Activated CD8-positive, alpha-beta T cell treated with anti-CD3 and anti-CD28 coated beads for 36 hours (primary cell): ENCODE measurements around the gene RET. TPM values are rescaled to one million over a fixed set of nuclear protein-coding genes. Genes with fewer than 3 reads are reported as not detected.
A peak's percentile ranks its signal among the peaks of the same experiment; 100 is the strongest.

Source experiments
- ATAC-seq: fragments of 200-7000 bp; cut with Tn5 transposase; one replicate; pipeline ENCODE4 v1.10.0; 2021; ENCODE audit warnings: mild to moderate bottlenecking, moderate library complexity
- CTCF ChIA-PET: fragments of 350-600 bp; sonication (Branson Sonifier 250); formaldehyde crosslinking; loops from one replicate; lab custom pipeline; 2021; ENCODE audit warnings: antibody characterized with exemption; lab: Charles Lee
- POLR2A ChIA-PET: fragments of 350-600 bp; sonication (Branson Sonifier 250); formaldehyde crosslinking; loops from one replicate; lab custom pipeline; 2021; ENCODE audit warnings: antibody characterized with exemption; lab: Charles Lee
- DNase-seq: peaks from one replicate; pipeline ENCODE4 v3.0.0-alpha.2; 2020
- H3K27ac Mint-ChIP-seq: one replicate; pipeline ENCODE4 v1.8.0; 2021; ENCODE audit warnings: mild to moderate bottlenecking, mixed read lengths
- H3K27me3 Mint-ChIP-seq: one replicate; pipeline ENCODE4 v1.8.0; 2021; ENCODE audit warnings: mixed read lengths
- H3K36me3 Mint-ChIP-seq: one replicate; pipeline ENCODE4 v1.8.0; 2021; ENCODE audit warnings: low read depth, mixed read lengths
- H3K4me1 Mint-ChIP-seq: one replicate; pipeline ENCODE4 v1.8.0; 2021; ENCODE audit warnings: low read depth, mixed read lengths
- H3K4me3 Mint-ChIP-seq: one replicate; pipeline ENCODE4 v1.8.0; 2021; ENCODE audit warnings: mild to moderate bottlenecking, moderate library complexity, mixed read lengths
- H3K9me3 Mint-ChIP-seq: one replicate; pipeline ENCODE4 v1.8.0; 2021; ENCODE audit warnings: mixed read lengths
- CTCF ChIP-seq: fragments of 200-600 bp; IDR thresholded peaks from one replicate; pipeline ENCODE4 v1.8.0; 2022; ENCODE audit warnings: antibody characterized with exemption, mild to moderate bottlenecking
- intact Hi-C: fragments of 100-400 bp; cut with micrococcal nuclease; formaldehyde crosslinking; loops from one replicate; pipeline ENCODE4 v1.10.0; 2022
- total RNA-seq, 2 experiments: library from RNA; stranded (reverse); gene quantifications; one replicate each; pipeline ENCODE4 v1.2.3, GENCODE V29; 2021

The RET gene
- total RNA-seq, 2 experiments from 2014 or later: 0.13 to 0.47 TPM

DNA sequence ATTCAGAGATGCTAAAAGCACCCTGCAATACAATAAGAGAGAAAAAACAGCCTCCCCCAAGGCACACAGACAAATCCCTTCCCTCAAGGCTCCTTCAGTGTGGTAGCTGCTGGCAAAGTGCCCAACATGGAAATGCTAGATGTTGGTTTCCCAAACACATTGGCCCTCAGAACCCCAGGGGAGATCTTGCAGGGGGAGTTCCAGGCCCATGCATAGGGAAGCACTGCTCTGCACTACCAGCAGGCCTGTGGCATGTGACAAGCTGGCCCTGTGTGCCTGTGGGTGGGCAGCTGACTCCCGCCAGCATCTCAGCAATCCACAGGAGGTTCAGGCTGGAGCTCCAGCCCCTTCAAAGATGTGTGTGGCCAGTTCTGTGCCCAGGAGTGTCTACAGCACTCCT, 44.6 kb downstream of the RET start:
- Mint-ChIP-seq H3K4me3 (no peak overlapping the region), H3K9me3 (no peaks in the 10 kb centered on the region), H3K27ac (peak overlapping the region; percentile 89), H3K4me1 (peaks cover 24% of the 10 kb centered on the region), H3K27me3 (no peaks in the 10 kb centered on the region), H3K36me3 (no peaks in the 10 kb centered on the region)
- ChIA-PET CTCF (interaction anchor here (1.1 to 7.0 kb wide), 4 partner anchors 12 to 83 kb away, joined by 4 to 26 read pairs (median 9); no protein-coding TSS in a partner anchor), POLR2A (interaction anchor here (0.8 to 3.4 kb wide), 5 partner anchors 8 to 287 kb away, joined by 3 to 22 read pairs (median 9); partner anchors contain the start of gene CSGALNACT2)
- no peak for ATAC-seq
- DNase-seq: peak; percentile 18
- no peak for TF ChIP-seq CTCF
- intact Hi-C loops: no loop called here

GRCh38 chr10:43122096-43122495, 45.2 kb downstream of the RET start:
- H3K4me1 Mint-ChIP-seq: peaks cover 30% of the 10 kb centered on the region
- CTCF ChIA-PET: interaction anchor here (1.1 to 7.0 kb wide), 3 partner anchors 18 to 82 kb away, joined by 4 to 26 read pairs (median 12); no protein-coding TSS in a partner anchor

DNA sequence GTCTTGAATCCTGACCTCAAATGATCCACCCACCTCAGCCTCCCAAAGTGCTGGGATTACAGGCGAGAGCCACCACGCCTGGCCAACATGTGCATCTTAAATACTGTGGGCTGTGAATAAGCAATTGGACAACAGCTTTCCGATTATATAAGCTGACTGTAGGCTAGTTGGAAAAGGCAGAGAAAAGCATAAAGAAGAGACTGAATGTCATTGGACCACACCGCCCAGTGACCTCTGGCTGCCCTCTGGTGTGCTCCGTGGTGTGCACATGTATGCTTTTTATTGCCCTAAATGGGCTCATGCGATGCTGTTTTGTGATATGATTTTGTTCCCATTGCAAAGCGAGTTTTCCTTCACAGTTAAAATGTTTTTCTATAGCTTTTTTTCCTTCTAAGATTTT, 46.0 kb downstream of the RET start:
- ChIA-PET POLR2A (interaction anchor here (0.8 to 3.4 kb wide), 3 partner anchors 15 to 40 kb away, joined by 3 to 22 read pairs (median 18); partner anchors contain the start of gene CSGALNACT2), CTCF (interaction anchor here (2.4 to 7.0 kb wide), 2 partner anchors 79 to 81 kb away, joined by 12 to 26 read pairs; no protein-coding TSS in a partner anchor)
- peaks cover 37% of the 10 kb centered on the region for H3K4me1 Mint-ChIP-seq
- no peak for DNase-seq
- no peaks in the 10 kb centered on the region for H3K9me3 Mint-ChIP-seq
- TF ChIP-seq CTCF: no peak
- intact Hi-C loops: no loop called here
- H3K36me3 Mint-ChIP-seq: no peaks in the 10 kb centered on the region
- ATAC-seq: no peak
- H3K27me3 Mint-ChIP-seq: no peaks in the 10 kb centered on the region
- H3K27ac Mint-ChIP-seq: no peak overlapping the region
- no peak overlapping the region for H3K4me3 Mint-ChIP-seq

More at GRCh38 chr10:43122096-43122495, 45.2 kb downstream of the RET start:
- Mint-ChIP-seq H3K4me3 (no peak overlapping the region), H3K27ac (peak overlapping the region; percentile 89), H3K36me3 (no peaks in the 10 kb centered on the region), H3K9me3 (no peaks in the 10 kb centered on the region), H3K27me3 (no peaks in the 10 kb centered on the region)
- no peak for ATAC-seq
- POLR2A ChIA-PET: interaction anchor here (0.8 to 3.4 kb wide), 5 partner anchors 11 to 286 kb away, joined by 3 to 22 read pairs (median 6); partner anchors contain the start of gene CSGALNACT2
- no peak for TF ChIP-seq CTCF
- intact Hi-C loops: no loop called here
- DNase-seq: no peak

DNA sequence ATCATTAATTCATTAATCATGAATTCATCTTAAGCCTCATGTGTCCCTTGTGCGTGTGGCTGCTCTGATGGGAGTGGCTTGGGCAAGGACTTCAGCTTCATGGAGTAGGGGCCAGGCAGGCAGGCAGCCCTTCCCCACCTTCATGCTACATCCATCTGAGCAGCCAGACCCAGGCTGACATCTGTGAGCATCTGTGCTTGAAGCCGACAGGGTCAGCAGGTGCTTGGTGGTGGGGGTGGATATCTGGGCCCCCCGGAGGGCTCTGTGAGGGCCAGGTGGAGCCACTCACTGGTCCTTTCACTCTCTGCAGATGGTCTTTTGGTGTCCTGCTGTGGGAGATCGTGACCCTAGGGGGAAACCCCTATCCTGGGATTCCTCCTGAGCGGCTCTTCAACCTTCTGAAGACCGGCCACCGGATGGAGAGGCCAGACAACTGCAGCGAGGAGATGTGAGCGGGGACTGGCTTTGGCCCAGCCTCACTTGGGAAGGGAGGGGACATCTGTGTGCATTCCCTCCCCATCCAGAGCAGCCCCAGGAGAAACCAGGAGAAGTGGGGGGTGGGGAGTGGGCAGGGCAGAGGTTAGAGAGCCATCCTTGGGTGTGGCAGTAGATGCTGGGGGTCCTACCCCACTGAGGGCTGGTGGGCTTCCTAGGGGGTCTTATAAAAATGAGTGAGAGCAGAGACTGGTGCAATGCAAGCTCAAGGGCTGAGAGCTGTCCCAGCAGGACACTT, 46.7 kb downstream of the RET start:
- no peak for ATAC-seq
- DNase-seq: peak; percentile 0
- H3K4me3 Mint-ChIP-seq: no peak overlapping the region
- H3K27me3 Mint-ChIP-seq: no peaks in the 10 kb centered on the region
- no peaks in the 10 kb centered on the region for H3K9me3 Mint-ChIP-seq
- H3K36me3 Mint-ChIP-seq: no peaks in the 10 kb centered on the region
- no peak for TF ChIP-seq CTCF
- no peak overlapping the region for H3K27ac Mint-ChIP-seq
- ChIA-PET CTCF (interaction anchor here (7.0 kb wide), 1 partner anchor 81 kb away, joined by 26 read pairs; no protein-coding TSS in a partner anchor), POLR2A (interaction anchor here (3.4 kb wide), 1 partner anchor 16 kb away, joined by 18 read pairs; no protein-coding TSS in a partner anchor)
- intact Hi-C loops: no loop called here
- H3K4me1 Mint-ChIP-seq: peaks cover 39% of the 10 kb centered on the region
